Keratinocyte (primary cell): ENCODE measurements around the gene TMEM176B. TPM values are rescaled to one million over a fixed set of nuclear protein-coding genes. Genes with fewer than 3 reads are reported as not detected.

Experiments used
- DNase-seq: peaks from one replicate; pipeline ENCODE4 v3.0.0-alpha.2; 2011; ENCODE audit warnings: low read depth, missing footprints, low spot score
- FAIRE-seq: peaks from 2 replicates; lab custom pipeline; 2011; peaks lifted over from hg19 to GRCh38; lab: Jason Lieb, UNC
- H2AFZ ChIP-seq: 2 replicates; pipeline ENCODE4 v1.6.0; 2012; ENCODE audit warnings: low read length, control low read depth, inconsistent platforms; ENCODE audit not compliant: control insufficient read depth
- H3K27ac ChIP-seq: 2 replicates; pipeline ENCODE4 v1.5.1; 2011; ENCODE audit warnings: low read length; ENCODE audit not compliant: control insufficient read depth, insufficient read depth
- H3K27me3 ChIP-seq: 3 replicates; pipeline ENCODE4 v1.6.0; 2011; ENCODE audit warnings: low read length; ENCODE audit not compliant: control insufficient read depth, insufficient read depth; ENCODE audit errors: extremely low read depth
- H3K36me3 ChIP-seq, 2 experiments: 2 replicates in 1 of 2; 3 replicates in 1 of 2; pipeline ENCODE4 v1.5.1; 2011; ENCODE audit warnings: low read length in 2 of 2, mild to moderate bottlenecking in 1 of 2; ENCODE audit not compliant: control insufficient read depth in 2 of 2, insufficient read depth in 2 of 2; ENCODE audit errors: extremely low read depth in 1 of 2
- H3K4me1 ChIP-seq: 3 replicates; pipeline ENCODE4 v1.5.1; 2011; ENCODE audit warnings: low read length; ENCODE audit not compliant: control insufficient read depth, insufficient read depth; ENCODE audit errors: extremely low read depth
- H3K4me2 ChIP-seq: 3 replicates; pipeline ENCODE4 v1.6.0; 2011; ENCODE audit warnings: low read depth, low read length; ENCODE audit not compliant: control insufficient read depth, insufficient read depth; ENCODE audit errors: extremely low read depth
- H3K4me3 ChIP-seq, 3 experiments: fragments of 200-600 bp in 1 of 3; sonication (generic) in 1 of 3; 2 replicates in 2 of 3; 3 replicates in 1 of 3; pipeline ENCODE4 v1.5.1; 2011 to 2016; ENCODE audit warnings: low read length in 3 of 3, mild to moderate bottlenecking in 3 of 3, control low read depth in 2 of 3, inconsistent platforms in 1 of 3, low read depth in 1 of 3, mixed read lengths in 1 of 3, mixed run types in 1 of 3, moderate library complexity in 1 of 3; ENCODE audit not compliant: control insufficient read depth in 2 of 3, insufficient read depth in 2 of 3; ENCODE audit errors: extremely low read depth in 1 of 3
- H3K79me2 ChIP-seq: 2 replicates; pipeline ENCODE4 v1.6.0; 2012; ENCODE audit warnings: low read length; ENCODE audit not compliant: control insufficient read depth, insufficient read depth
- H3K9ac ChIP-seq: 3 replicates; pipeline ENCODE4 v1.6.0; 2011; ENCODE audit warnings: low read length; ENCODE audit not compliant: control insufficient read depth, insufficient read depth; ENCODE audit errors: extremely low read depth
- H3K9me1 ChIP-seq: 3 replicates; pipeline ENCODE4 v1.6.0; 2011; ENCODE audit warnings: low read length; ENCODE audit not compliant: control insufficient read depth, insufficient read depth; ENCODE audit errors: extremely low read depth
- H3K9me3 ChIP-seq: 2 replicates; pipeline ENCODE4 v1.5.1; 2012; ENCODE audit warnings: low read depth, low read length; ENCODE audit not compliant: control insufficient read depth
- H4K20me1 ChIP-seq: 3 replicates; pipeline ENCODE4 v1.6.0; 2011; ENCODE audit warnings: low read length; ENCODE audit not compliant: control insufficient read depth, insufficient read depth; ENCODE audit errors: extremely low read depth
- EZH2 ChIP-seq: IDR thresholded peaks from one replicate; pipeline ENCODE4 v1.6.1; 2012; ENCODE audit warnings: inconsistent platforms, mild to moderate bottlenecking, low read length, moderate library complexity
- dilution Hi-C: fragments of 300-500 bp; cut with MboI; formaldehyde crosslinking; loops from one replicate; pipeline ENCODE4 v1.7.0; 2020; ENCODE audit warnings: low sequenced_read_pairs; ENCODE audit not compliant: extremely low pct_ligation_motif_present
- polyA plus RNA-seq, 5 experiments: library from polyadenylated mRNA; depleted of rRNA in 3 of 5; stranded (reverse) in 3 of 5; stranded (forward) in 1 of 5; unstranded in 1 of 5; fragments of >200 nt; gene quantifications; 1 replicate in 1 of 5; 2 replicates in 3 of 5; 3 replicates in 1 of 5; pipeline versions ENCODE4 v1.2.1 to v1.2.3, GENCODE V29; 2011 to 2012; ENCODE audit warnings: missing spikeins in 2 of 5, low read depth in 1 of 5, low replicate concordance in 1 of 5
- TF ChIP-seq, protein P1 (sequence below), 3 experiments: IDR thresholded peaks in 1 of 3; conservative IDR thresholded peaks in 1 of 3; optimal IDR thresholded peaks in 1 of 3; 2 replicates in 2 of 3; 3 replicates in 1 of 3; pipeline versions ENCODE3 to v1.5.1; 2011; ENCODE audit warnings: low read length in 3 of 3, mild to moderate bottlenecking in 3 of 3, moderate library complexity in 2 of 3, control low read depth in 1 of 3, inconsistent platforms in 1 of 3; ENCODE audit not compliant: insufficient read depth in 2 of 3; ENCODE audit errors: extremely low read depth in 1 of 3

The TMEM176B gene
- polyA plus RNA-seq, 1 donor (not counting 4 experiments of a cell fraction or from before 2014, with no cell fraction given), result not detected

GRCh38 chr7:150835702-150836280, 35.6 kb upstream of the TMEM176B start:
- Histone ChIP-seq H3K79me2 (no peaks in the 10 kb centered on the region), H3K36me3 (no peaks in the 10 kb centered on the region), H3K4me2 (no peak overlapping the region), H3K9me3 (no peaks in the 10 kb centered on the region), H3K27ac (no peak overlapping the region), H3K4me3 (no peak overlapping the region), H4K20me1 (no peaks in the 10 kb centered on the region), H3K9me1 (no peaks in the 10 kb centered on the region), H3K27me3 (no peaks in the 10 kb centered on the region), H3K9ac (no peak overlapping the region), H3K4me1 (no peaks in the 10 kb centered on the region), H2AFZ (no peak overlapping the region)
- DNase-seq, result no peak
- FAIRE-seq, result no peak
- TF ChIP-seq EZH2, result no peak
- TF ChIP-seq, protein P1, sequence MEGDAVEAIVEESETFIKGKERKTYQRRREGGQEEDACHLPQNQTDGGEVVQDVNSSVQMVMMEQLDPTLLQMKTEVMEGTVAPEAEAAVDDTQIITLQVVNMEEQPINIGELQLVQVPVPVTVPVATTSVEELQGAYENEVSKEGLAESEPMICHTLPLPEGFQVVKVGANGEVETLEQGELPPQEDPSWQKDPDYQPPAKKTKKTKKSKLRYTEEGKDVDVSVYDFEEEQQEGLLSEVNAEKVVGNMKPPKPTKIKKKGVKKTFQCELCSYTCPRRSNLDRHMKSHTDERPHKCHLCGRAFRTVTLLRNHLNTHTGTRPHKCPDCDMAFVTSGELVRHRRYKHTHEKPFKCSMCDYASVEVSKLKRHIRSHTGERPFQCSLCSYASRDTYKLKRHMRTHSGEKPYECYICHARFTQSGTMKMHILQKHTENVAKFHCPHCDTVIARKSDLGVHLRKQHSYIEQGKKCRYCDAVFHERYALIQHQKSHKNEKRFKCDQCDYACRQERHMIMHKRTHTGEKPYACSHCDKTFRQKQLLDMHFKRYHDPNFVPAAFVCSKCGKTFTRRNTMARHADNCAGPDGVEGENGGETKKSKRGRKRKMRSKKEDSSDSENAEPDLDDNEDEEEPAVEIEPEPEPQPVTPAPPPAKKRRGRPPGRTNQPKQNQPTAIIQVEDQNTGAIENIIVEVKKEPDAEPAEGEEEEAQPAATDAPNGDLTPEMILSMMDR (optimal IDR thresholded peaks at IDR 0.05 in 1 of 3, IDR thresholded peaks at IDR 0.05 in 1 of 3, conservative IDR thresholded peaks at IDR 0.05 in 1 of 3; ENCODE audit: extremely low read depth in 1 of 3, insufficient read depth in 2 of 3, low read length in 3 of 3), result no peak
- dilution Hi-C loops, result no loop called here

DNA sequence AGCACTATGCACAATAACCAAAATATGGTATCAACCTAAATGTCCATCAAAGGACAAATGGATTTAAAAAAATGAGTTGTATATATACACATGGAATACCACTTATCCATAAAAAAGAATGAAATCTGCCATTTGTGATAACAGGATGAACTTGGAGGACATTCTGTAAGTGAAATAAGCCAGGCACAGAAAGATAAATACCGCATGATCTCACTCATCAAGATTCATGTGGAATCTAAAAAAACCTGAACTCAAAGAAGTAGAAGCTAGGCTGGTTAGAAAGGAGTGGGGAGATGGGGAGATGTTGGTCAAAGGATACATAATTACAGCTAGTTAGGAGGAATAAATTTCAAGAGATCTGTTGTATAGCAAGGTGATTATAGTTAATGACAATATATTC, 34.9 kb upstream of the TMEM176B start:
- no peaks in the 10 kb centered on the region for H3K27me3 ChIP-seq
- no peak for FAIRE-seq

More for the DNA sequence above, 34.9 kb upstream of the TMEM176B start:
- Histone ChIP-seq H3K9me1 (no peaks in the 10 kb centered on the region), H3K79me2 (no peaks in the 10 kb centered on the region), H2AFZ (no peak overlapping the region), H3K27ac (no peak overlapping the region), H3K36me3 (no peaks in the 10 kb centered on the region), H3K9ac (no peak overlapping the region), H4K20me1 (no peaks in the 10 kb centered on the region), H3K4me3 (no peak overlapping the region), H3K4me2 (no peak overlapping the region), H3K4me1 (no peaks in the 10 kb centered on the region), H3K9me3 (no peaks in the 10 kb centered on the region)
- DNase-seq, result no peak
- dilution Hi-C loops, result no loop called here
- no peak for TF ChIP-seq EZH2
- TF ChIP-seq, protein P1 (optimal IDR thresholded peaks at IDR 0.05 in 1 of 3, IDR thresholded peaks at IDR 0.05 in 1 of 3, conservative IDR thresholded peaks at IDR 0.05 in 1 of 3; ENCODE audit: extremely low read depth in 1 of 3, insufficient read depth in 2 of 3, low read length in 3 of 3), result no peak
